Smooth muscle cell (in vitro differentiated cells): Measurements from ENCODE around the gene GAREM2. TPM values are rescaled to one million over a fixed set of nuclear protein-coding genes. Genes with fewer than 3 reads are reported as not detected.

Experiments
- DNase-seq: peaks from one replicate; lab custom pipeline; 2025; ENCODE audit not compliant: unreplicated experiment; lab: John Stamatoyannopoulos, UW
- H2AFZ ChIP-seq: fragments of 200-600 bp; sonication (generic); 2 replicates; pipeline ENCODE4 v1.6.0; 2016; ENCODE audit warnings: antibody characterized with exemption, low read depth, mild to moderate bottlenecking
- H3F3A ChIP-seq: fragments of 200-600 bp; sonication (generic); 2 replicates; pipeline ENCODE4 v1.6.0; 2017; ENCODE audit warnings: antibody characterized with exemption, low read depth
- H3K27ac ChIP-seq: fragments of 200-600 bp; sonication (generic); 2 replicates; pipeline ENCODE4 v1.5.1; 2016; ENCODE audit warnings: low read depth, mild to moderate bottlenecking
- H3K27me3 ChIP-seq: fragments of 200-600 bp; sonication (generic); 2 replicates; pipeline ENCODE4 v1.6.1; 2016; ENCODE audit warnings: low read depth, mild to moderate bottlenecking
- H3K36me3 ChIP-seq: fragments of 200-600 bp; sonication (generic); 2 replicates; pipeline ENCODE4 v1.5.1; 2016; ENCODE audit warnings: low read depth
- H3K4me1 ChIP-seq: fragments of 200-600 bp; sonication (generic); 2 replicates; pipeline ENCODE4 v1.5.1; 2016; ENCODE audit warnings: low read depth
- H3K4me2 ChIP-seq: fragments of 200-600 bp; sonication (generic); 2 replicates; pipeline ENCODE4 v1.6.0; 2016; ENCODE audit warnings: mild to moderate bottlenecking
- H3K4me3 ChIP-seq: fragments of 200-600 bp; sonication (generic); 2 replicates; pipeline ENCODE4 v1.5.1; 2016; ENCODE audit warnings: mild to moderate bottlenecking
- H3K79me2 ChIP-seq: fragments of 200-600 bp; sonication (generic); 2 replicates; pipeline ENCODE4 v1.6.0; 2016; ENCODE audit warnings: low read depth, mild to moderate bottlenecking
- H3K9ac ChIP-seq: fragments of 200-600 bp; sonication (generic); 2 replicates; pipeline ENCODE4 v1.6.0; 2016; ENCODE audit warnings: low read depth
- H3K9me3 ChIP-seq: fragments of 200-600 bp; sonication (generic); replicated peaks from 2 replicates; pipeline ENCODE4 v1.5.1; 2016; ENCODE audit warnings: low read depth
- H4K20me1 ChIP-seq: fragments of 200-600 bp; sonication (generic); 2 replicates; pipeline ENCODE4 v1.6.0; 2016; ENCODE audit warnings: low read depth
- CTCF ChIP-seq: fragments of 200-600 bp; sonication (generic); IDR thresholded peaks from 2 replicates; pipeline ENCODE4 v1.5.1; 2017; ENCODE audit warnings: borderline replicate concordance, mild to moderate bottlenecking, antibody characterized with exemption; ENCODE audit not compliant: insufficient read depth, poor library complexity, severe bottlenecking
- WGBS: methylation state at CpG from one replicate; pipeline ENCODE4 v1.1.7; 2016; ENCODE audit warnings: low lambda C conversion rate; 5-methylcytosine and 5-hydroxymethylcytosine counted together
- polyA plus RNA-seq: library from polyadenylated mRNA; unstranded; fragments of >200 nt; fragmentation: Nextera tagmentation; extraction: Ambion mirVana; gene quantifications from 2 replicates; pipeline ENCODE4 v1.2.1, GENCODE V29; 2016
- total RNA-seq: library from RNA; depleted of rRNA; stranded (reverse); fragments of >200 nt; gene quantifications from 2 replicates; pipeline ENCODE4 v1.2.3, GENCODE V29; 2014

Gene GAREM2
- total RNA-seq (2.6 and 2.9 TPM in 2 replicates), polyA plus RNA-seq (12.2 and 16.2 TPM in 2 replicates)

DNA sequence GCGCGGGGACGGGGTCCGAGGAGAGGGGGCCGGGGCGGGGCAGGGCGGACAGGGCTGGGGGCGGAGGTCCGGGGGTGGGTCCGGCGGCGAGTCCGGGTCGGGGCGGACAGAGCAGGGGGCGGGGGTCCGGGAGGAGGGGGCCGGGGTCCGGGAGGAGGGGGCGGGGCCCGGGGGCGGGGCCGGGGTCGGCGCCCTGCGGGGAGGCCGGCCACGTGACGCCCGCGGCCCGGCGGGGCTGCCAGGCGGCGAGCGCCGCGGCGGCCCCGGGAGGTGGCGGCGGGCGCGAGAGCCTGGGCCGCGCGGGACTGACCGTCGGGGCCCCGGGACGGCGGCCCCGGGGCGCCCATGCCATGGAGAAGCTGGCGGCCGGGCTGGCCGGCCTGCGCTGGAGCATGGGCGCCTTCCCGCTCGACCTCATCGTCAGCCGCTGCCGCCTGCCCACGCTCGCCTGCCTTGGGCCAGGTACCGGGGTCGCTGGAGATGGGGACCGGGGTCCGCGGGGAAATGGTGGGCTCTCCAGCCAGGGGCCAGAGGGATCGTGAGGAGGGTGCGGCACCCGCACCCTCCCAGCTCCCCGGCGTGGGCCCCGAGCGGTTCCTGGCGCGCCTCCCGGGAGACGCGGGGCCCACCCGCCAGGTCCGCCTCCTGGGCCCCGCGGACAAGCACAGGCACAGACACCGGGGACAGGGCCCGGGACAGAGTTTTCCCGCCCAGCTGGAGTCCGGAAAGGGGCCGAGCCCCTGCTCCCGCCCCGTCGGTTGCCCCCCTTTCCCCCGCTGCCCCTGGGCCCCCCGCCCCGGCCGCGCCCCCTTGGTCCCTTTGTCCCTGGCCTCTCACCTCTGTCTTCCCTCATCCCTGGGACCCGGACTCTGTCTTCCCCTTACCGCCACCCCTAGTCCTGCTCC, at the start of gene GAREM2:
TSS of gene GAREM2 (plus strand) at position 218 of the 905 bp plus-strand sequence. CDS start at position 351, 133 bp downstream.
- Histone ChIP-seq H4K20me1 (no peaks in the 10 kb centered on the region), H3K9ac (no peak within 1 kb of the TSS)

GRCh38 chr2:26123426-26123825, 49.5 kb upstream of the GAREM2 start:
- Histone ChIP-seq H3K27me3 (no peaks in the 10 kb centered on the region), H4K20me1 (peaks cover 87% of the 10 kb centered on the region), H3K4me3 (no peak overlapping the region), H3K9me3 (no peaks in the 10 kb centered on the region), H3K79me2 (peaks cover 59% of the 10 kb centered on the region), H3K36me3 (no peaks in the 10 kb centered on the region), H3K4me2 (no peak overlapping the region), H3K27ac (no peak overlapping the region), H3F3A (no peaks in the 10 kb centered on the region), H2AFZ (no peak overlapping the region), H3K4me1 (no peaks in the 10 kb centered on the region), H3K9ac (no peak overlapping the region)
- TF ChIP-seq CTCF = no peak
- 91% methylated on average over 5 of the region's 5 CpGs for WGBS
- no peak for DNase-seq

More for the DNA sequence above, at the start of gene GAREM2:
- Histone ChIP-seq H3K27ac (no peak within 1 kb of the TSS), H3K4me3 (peak within 1 kb of the TSS; percentile 51), H3K4me2 (peak within 1 kb of the TSS; percentile 85), H3K79me2 (no peaks in the 10 kb centered on the region), H3K9me3 (no peaks in the 10 kb centered on the region), H3K4me1 (no peaks in the 10 kb centered on the region), H2AFZ (peak within 1 kb of the TSS; percentile 18), H3K27me3 (peaks cover 28% of the 10 kb centered on the region), H3K36me3 (no peaks in the 10 kb centered on the region), H3F3A (no peaks in the 10 kb centered on the region)
- DNase-seq = no peak
- WGBS = 0% methylated on average over 1 of the region's 102 CpGs
- no peak for TF ChIP-seq CTCF

GRCh38 chr2:26126074-26126473, 46.8 kb upstream of the GAREM2 start:
- H3K4me2 ChIP-seq = no peak overlapping the region
- WGBS = 99% methylated on average over 4 of the region's 4 CpGs
- H4K20me1 ChIP-seq = peaks cover 79% of the 10 kb centered on the region
- peaks cover 54% of the 10 kb centered on the region for H3K79me2 ChIP-seq
- peaks cover 5% of the 10 kb centered on the region for H3K36me3 ChIP-seq
- no peak for DNase-seq
- no peak for TF ChIP-seq CTCF
- H3K4me3 ChIP-seq = no peak overlapping the region
- H3K9ac ChIP-seq = no peak overlapping the region
- H3K27me3 ChIP-seq = no peaks in the 10 kb centered on the region
- no peak overlapping the region for H3K27ac ChIP-seq
- H3K4me1 ChIP-seq = no peaks in the 10 kb centered on the region
- H3K9me3 ChIP-seq = no peaks in the 10 kb centered on the region
- H2AFZ ChIP-seq = no peak overlapping the region
- no peaks in the 10 kb centered on the region for H3F3A ChIP-seq
